Endometrium (tissue), 2 donors: Measurements from ENCODE around the gene LRRC40.
"Not testable (repeated sequence)": the region's sequence is repeated elsewhere in the genome, so short reads cannot be mapped to it uniquely, and the experiment has no call there.

ENCODE experiments used
- FAIRE-seq: peaks from 2 replicates; lab custom pipeline; 2012; peaks lifted over from hg19 to GRCh38; lab: Jason Lieb, UNC
- donor health status: control.
- donor health status: control.

The LRRC40 gene

GRCh38 chr1:70205434-70206118 lies at the start of gene LRRC40:
Gene LRRC40 (minus strand): TSS chr1:70205579. CDS start chr1:70205540, 39 bp downstream.
- FAIRE-seq = peak; percentile 69

- no peak for FAIRE-seq
Observed at GRCh38 chr1:70248729-70249128, 43.4 kb upstream of the LRRC40 start.

GRCh38 chr1:70247768-70248167 lies 42.4 kb upstream of the LRRC40 start:
- FAIRE-seq = no peak

GRCh38 chr1:70247122-70247521 lies 41.7 kb upstream of the LRRC40 start:
- FAIRE-seq = no peak

GRCh38 chr1:70239940-70240339 lies 34.6 kb upstream of the LRRC40 start:
- no peak for FAIRE-seq

- peak; percentile 15 for FAIRE-seq
Observed at GRCh38 chr1:70234733-70235132, 29.4 kb upstream of the LRRC40 start.

GRCh38 chr1:70231475-70231874 lies 26.1 kb upstream of the LRRC40 start:
- FAIRE-seq = no peak

GRCh38 chr1:70228670-70229069 lies 23.3 kb upstream of the LRRC40 start:
- no peak for FAIRE-seq

GRCh38 chr1:70227439-70227838 lies 22.1 kb upstream of the LRRC40 start:
- FAIRE-seq = no peak

- no peak for FAIRE-seq
Observed at GRCh38 chr1:70224954-70225353, 19.6 kb upstream of the LRRC40 start.

GRCh38 chr1:70222716-70223235 lies 17.4 kb upstream of the LRRC40 start:
- peak; percentile 23 for FAIRE-seq

- peak; percentile 79 for FAIRE-seq
Observed at GRCh38 chr1:70221238-70222121, 16.1 kb upstream of the LRRC40 start, which contains the start of gene SRSF11. Gene SRSF11 (plus strand): TSS chr1:70221380. CDS start chr1:70221637, 257 bp downstream.

- FAIRE-seq = no peak
Observed at GRCh38 chr1:70220517-70221237, 15.3 kb upstream of the LRRC40 start.

GRCh38 chr1:70220015-70220414 lies 14.6 kb upstream of the LRRC40 start:
- no peak for FAIRE-seq

- no peak for FAIRE-seq
Observed at GRCh38 chr1:70211541-70211940, 6.2 kb upstream of the LRRC40 start.

- FAIRE-seq = no peak
Observed at GRCh38 chr1:70210820-70211219, 5.4 kb upstream of the LRRC40 start.

GRCh38 chr1:70208292-70208691 lies 2.9 kb upstream of the LRRC40 start:
- no peak for FAIRE-seq

GRCh38 chr1:70207492-70207891 lies 2.1 kb upstream of the LRRC40 start:
- no peak for FAIRE-seq

GRCh38 chr1:70206833-70207232 lies 1.5 kb upstream of the LRRC40 start:
- not testable (repeated sequence) for FAIRE-seq

- no peak for FAIRE-seq
Observed at GRCh38 chr1:70205071-70205433, 327 bp downstream of the LRRC40 start.

- no peak for FAIRE-seq
Observed at GRCh38 chr1:70204600-70204999, 779 bp downstream of the LRRC40 start.

GRCh38 chr1:70204139-70204538 lies 1.2 kb downstream of the LRRC40 start:
- no peak for FAIRE-seq
